ENCODE data around the gene SERPINB8. TPM values are rescaled to one million over a fixed set of nuclear protein-coding genes. Genes with fewer than 3 reads are reported as not detected.

Gene SERPINB8
- total and polyA plus RNA-seq, 2 donors: 3.5 to 6.4 TPM

GRCh38 chr18:64009305-64009704, 39.4 kb downstream of the SERPINB8 start:
- Histone ChIP-seq H3K4me1 (ENCODE audit: insufficient read depth) (no peaks in the 10 kb centered on the region), H3K36me3 (ENCODE audit: insufficient read depth) (peaks cover 2% of the 10 kb centered on the region), H3K27ac (ENCODE audit: low read depth) (no peak overlapping the region), H3K4me3 (ENCODE audit: low read depth, low read length) (no peak overlapping the region)
- WGBS: 94% methylated on average over 3 of the region's 3 CpGs
- no peak for DNase-seq (ENCODE audit: extremely low spot score)

GRCh38 chr18:64011513-64011912, 41.6 kb downstream of the SERPINB8 start:
- Histone ChIP-seq H3K27ac (ENCODE audit: low read depth) (no peak overlapping the region), H3K4me3 (ENCODE audit: low read depth, low read length) (no peak overlapping the region), H3K4me1 (ENCODE audit: insufficient read depth) (no peaks in the 10 kb centered on the region), H3K36me3 (ENCODE audit: insufficient read depth) (no peaks in the 10 kb centered on the region)
- 92% methylated on average over 2 of the region's 2 CpGs for WGBS
- no peak for DNase-seq (ENCODE audit: extremely low spot score)

- WGBS: 4% methylated on average over 1 of the region's 1 CpG
- Histone ChIP-seq H3K36me3 (ENCODE audit: insufficient read depth) (no peaks in the 10 kb centered on the region), H3K4me1 (ENCODE audit: insufficient read depth) (no peaks in the 10 kb centered on the region), H3K27ac (ENCODE audit: low read depth) (no peak overlapping the region), H3K4me3 (ENCODE audit: low read depth, low read length) (no peak overlapping the region)
- no peak for DNase-seq (ENCODE audit: extremely low spot score)
Measured at GRCh38 chr18:64017870-64018269, 48.0 kb downstream of the SERPINB8 start.

- 73% methylated on average over 3 of the region's 3 CpGs for WGBS
- Histone ChIP-seq H3K4me1 (ENCODE audit: insufficient read depth) (no peaks in the 10 kb centered on the region), H3K36me3 (ENCODE audit: insufficient read depth) (no peaks in the 10 kb centered on the region), H3K27ac (ENCODE audit: low read depth) (no peak overlapping the region), H3K4me3 (ENCODE audit: low read depth, low read length) (no peak overlapping the region)
- DNase-seq (ENCODE audit: extremely low spot score): no peak
Measured at GRCh38 chr18:64019922-64020756, 50.3 kb downstream of the SERPINB8 start.

- DNase-seq (ENCODE audit: extremely low spot score): no peak
- H3K36me3 ChIP-seq (ENCODE audit: insufficient read depth): no peaks in the 10 kb centered on the region
- WGBS: 97% methylated on average over 20 of the region's 20 CpGs
- H3K27ac ChIP-seq (ENCODE audit: low read depth): no peak overlapping the region
- no peaks in the 10 kb centered on the region for H3K4me1 ChIP-seq (ENCODE audit: insufficient read depth)
- H3K4me3 ChIP-seq (ENCODE audit: low read depth, low read length): no peak overlapping the region
Measured at GRCh38 chr18:64026350-64026749, 56.5 kb downstream of the SERPINB8 start.

GRCh38 chr18:64027931-64028695, 58.2 kb downstream of the SERPINB8 start:
- no peaks in the 10 kb centered on the region for H3K36me3 ChIP-seq (ENCODE audit: insufficient read depth)
- H3K4me3 ChIP-seq (ENCODE audit: low read depth, low read length): no peak overlapping the region
- H3K27ac ChIP-seq (ENCODE audit: low read depth): no peak overlapping the region
- DNase-seq (ENCODE audit: extremely low spot score): no peak
- 86% methylated on average over 4 of the region's 4 CpGs for WGBS
- no peaks in the 10 kb centered on the region for H3K4me1 ChIP-seq (ENCODE audit: insufficient read depth)

- Histone ChIP-seq H3K4me3 (ENCODE audit: low read depth, low read length) (no peak overlapping the region), H3K4me1 (ENCODE audit: insufficient read depth) (no peaks in the 10 kb centered on the region), H3K27ac (ENCODE audit: low read depth) (no peak overlapping the region), H3K36me3 (ENCODE audit: insufficient read depth) (no peaks in the 10 kb centered on the region)
- WGBS: 51% methylated on average over 1 of the region's 1 CpG
- no peak for DNase-seq (ENCODE audit: extremely low spot score)
Measured at GRCh38 chr18:64029096-64029495, 59.2 kb downstream of the SERPINB8 start.

- Histone ChIP-seq H3K4me1 (ENCODE audit: insufficient read depth) (no peaks in the 10 kb centered on the region), H3K27ac (ENCODE audit: low read depth) (no peak overlapping the region), H3K4me3 (ENCODE audit: low read depth, low read length) (no peak overlapping the region), H3K36me3 (ENCODE audit: insufficient read depth) (no peaks in the 10 kb centered on the region)
- WGBS: 77% methylated on average over 3 of the region's 3 CpGs
- no peak for DNase-seq (ENCODE audit: extremely low spot score)
Measured at GRCh38 chr18:64031411-64031810, 61.5 kb downstream of the SERPINB8 start.

- WGBS: 63% methylated on average over 6 of the region's 6 CpGs
- no peak for DNase-seq (ENCODE audit: extremely low spot score)
- Histone ChIP-seq H3K36me3 (ENCODE audit: insufficient read depth) (no peaks in the 10 kb centered on the region), H3K4me1 (ENCODE audit: insufficient read depth) (no peaks in the 10 kb centered on the region), H3K4me3 (ENCODE audit: low read depth, low read length) (no peak overlapping the region), H3K27ac (ENCODE audit: low read depth) (no peak overlapping the region)
Measured at GRCh38 chr18:64032312-64032711, 62.4 kb downstream of the SERPINB8 start.

GRCh38 chr18:64037812-64038414, 68.0 kb downstream of the SERPINB8 start:
- Histone ChIP-seq H3K36me3 (ENCODE audit: insufficient read depth) (no peaks in the 10 kb centered on the region), H3K4me3 (ENCODE audit: low read depth, low read length) (no peak overlapping the region), H3K4me1 (ENCODE audit: insufficient read depth) (no peaks in the 10 kb centered on the region), H3K27ac (ENCODE audit: low read depth) (no peak overlapping the region)
- no peak for DNase-seq (ENCODE audit: extremely low spot score)
- WGBS: 18% methylated on average over 3 of the region's 3 CpGs

Other genes starting within 250 kb of the SERPINB8 start
- gene SERPINB7, start 194.7 kb upstream of the SERPINB8 start, total RNA-seq: not detected
- gene SERPINB7, start 194.7 kb upstream of the SERPINB8 start, polyA plus RNA-seq: not detected
- gene SERPINB2, start 82.4 kb upstream of the SERPINB8 start, total RNA-seq: not detected
- not detected for gene SERPINB2, start 82.4 kb upstream of the SERPINB8 start, polyA plus RNA-seq
- gene SERPINB10, start 62.1 kb upstream of the SERPINB8 start, total RNA-seq: 0.21 TPM
- not detected for gene SERPINB10, start 62.1 kb upstream of the SERPINB8 start, polyA plus RNA-seq
- 0.11 TPM for gene HMSD, start 20.8 kb upstream of the SERPINB8 start, total RNA-seq
- not detected for gene HMSD, start 20.8 kb upstream of the SERPINB8 start, polyA plus RNA-seq
- not detected for gene LINC00305, start 179.0 kb downstream of the SERPINB8 start, total RNA-seq
- gene LINC00305, start 179.0 kb downstream of the SERPINB8 start, polyA plus RNA-seq: not detected

Measured in urinary bladder (tissue), 4 donors.